Liver (tissue), 3 donors: Measurements from ENCODE around the gene NEIL3.

Experiments
- ATF3 ChIP-seq: IDR thresholded peaks from 2 replicates; pipeline ENCODE4 v1.6.1; 2016; ENCODE audit warnings: antibody characterized with exemption
- CTCF ChIP-seq: fragments of 150-350 bp; IDR thresholded peaks from 2 replicates; pipeline ENCODE4 v1.5.1; 2017; ENCODE audit warnings: improper control_type of control experiment, low read depth, low read length; ENCODE audit not compliant: missing input control
- EGR1 ChIP-seq, 2 donors: IDR thresholded peaks; 2 replicates each; pipeline ENCODE4 v1.6.1; 2016 to 2018; ENCODE audit warnings: antibody characterized with exemption in 2 of 2, low read depth in 2 of 2
- YY1 ChIP-seq: IDR thresholded peaks from 2 replicates; pipeline ENCODE4 v1.6.1; 2016; ENCODE audit warnings: antibody characterized with exemption, mild to moderate bottlenecking
- TF ChIP-seq, protein P1 (sequence below): IDR thresholded peaks from 2 replicates; pipeline ENCODE4 v1.6.1; 2016; ENCODE audit warnings: antibody characterized with exemption, mild to moderate bottlenecking
- TF ChIP-seq, protein P2 (sequence below): IDR thresholded peaks from 2 replicates; pipeline ENCODE4 v1.6.1; 2016; ENCODE audit warnings: antibody characterized with exemption
- donor health status: healthy.
- donor health status: healthy.

- TF ChIP-seq, protein P1, sequence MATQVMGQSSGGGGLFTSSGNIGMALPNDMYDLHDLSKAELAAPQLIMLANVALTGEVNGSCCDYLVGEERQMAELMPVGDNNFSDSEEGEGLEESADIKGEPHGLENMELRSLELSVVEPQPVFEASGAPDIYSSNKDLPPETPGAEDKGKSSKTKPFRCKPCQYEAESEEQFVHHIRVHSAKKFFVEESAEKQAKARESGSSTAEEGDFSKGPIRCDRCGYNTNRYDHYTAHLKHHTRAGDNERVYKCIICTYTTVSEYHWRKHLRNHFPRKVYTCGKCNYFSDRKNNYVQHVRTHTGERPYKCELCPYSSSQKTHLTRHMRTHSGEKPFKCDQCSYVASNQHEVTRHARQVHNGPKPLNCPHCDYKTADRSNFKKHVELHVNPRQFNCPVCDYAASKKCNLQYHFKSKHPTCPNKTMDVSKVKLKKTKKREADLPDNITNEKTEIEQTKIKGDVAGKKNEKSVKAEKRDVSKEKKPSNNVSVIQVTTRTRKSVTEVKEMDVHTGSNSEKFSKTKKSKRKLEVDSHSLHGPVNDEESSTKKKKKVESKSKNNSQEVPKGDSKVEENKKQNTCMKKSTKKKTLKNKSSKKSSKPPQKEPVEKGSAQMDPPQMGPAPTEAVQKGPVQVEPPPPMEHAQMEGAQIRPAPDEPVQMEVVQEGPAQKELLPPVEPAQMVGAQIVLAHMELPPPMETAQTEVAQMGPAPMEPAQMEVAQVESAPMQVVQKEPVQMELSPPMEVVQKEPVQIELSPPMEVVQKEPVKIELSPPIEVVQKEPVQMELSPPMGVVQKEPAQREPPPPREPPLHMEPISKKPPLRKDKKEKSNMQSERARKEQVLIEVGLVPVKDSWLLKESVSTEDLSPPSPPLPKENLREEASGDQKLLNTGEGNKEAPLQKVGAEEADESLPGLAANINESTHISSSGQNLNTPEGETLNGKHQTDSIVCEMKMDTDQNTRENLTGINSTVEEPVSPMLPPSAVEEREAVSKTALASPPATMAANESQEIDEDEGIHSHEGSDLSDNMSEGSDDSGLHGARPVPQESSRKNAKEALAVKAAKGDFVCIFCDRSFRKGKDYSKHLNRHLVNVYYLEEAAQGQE: no peak
- TF ChIP-seq CTCF: no peak
- TF ChIP-seq EGR1 (IDR thresholded peaks at IDR 0.05; ENCODE audit: low read depth in 2 of 2): no peak
- TF ChIP-seq, protein P2, sequence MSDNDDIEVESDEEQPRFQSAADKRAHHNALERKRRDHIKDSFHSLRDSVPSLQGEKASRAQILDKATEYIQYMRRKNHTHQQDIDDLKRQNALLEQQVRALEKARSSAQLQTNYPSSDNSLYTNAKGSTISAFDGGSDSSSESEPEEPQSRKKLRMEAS: no peak
- TF ChIP-seq ATF3: no peak
- TF ChIP-seq YY1: no peak
These were observed 27.3 kb upstream of the NEIL3 start for GRCh38 chr4:177282284-177282835.
